GM10248 (cell line): ENCODE results near the gene SOX5.

Source experiments
- CTCF ChIA-PET: fragments of 300-600 bp; sonication (Branson Sonifier 250); formaldehyde crosslinking; extraction: SDS; loops from one replicate; lab custom pipeline; 2021; ENCODE audit warnings: antibody characterized with exemption; lab: Yijun Ruan, JAX
- POLR2A ChIA-PET: fragments of 350-650 bp; sonication (Branson Sonifier 250); formaldehyde crosslinking; extraction: SDS; loops from one replicate; lab custom pipeline; 2020; ENCODE audit warnings: antibody characterized with exemption; lab: Yijun Ruan, JAX
- DNase-seq: peaks from one replicate; pipeline ENCODE4 v3.0.0; 2012; ENCODE audit errors: extremely low spot score
- CTCF ChIP-seq: IDR thresholded peaks from 2 replicates; pipeline ENCODE4 v1.5.1; 2012; ENCODE audit warnings: mild to moderate bottlenecking, low read depth; ENCODE audit errors: extremely low read depth, missing control alignments, control extremely low read depth

SOX5 gene

GRCh38 chr12:23803540-23803939 is 145.9 kb downstream of the SOX5 start:
- TF ChIP-seq CTCF = no peak
- ChIA-PET POLR2A (no interaction called here), CTCF (no interaction called here)
- no peak for DNase-seq

GRCh38 chr12:23795494-23795893 is 154.0 kb downstream of the SOX5 start:
- POLR2A ChIA-PET = no interaction called here
- no peak for DNase-seq
- CTCF ChIA-PET = no interaction called here
- no peak for TF ChIP-seq CTCF

- no peak for TF ChIP-seq CTCF
- ChIA-PET POLR2A (no interaction called here), CTCF (no interaction called here)
- DNase-seq = no peak
Measured at GRCh38 chr12:23781118-23781517, 168.4 kb downstream of the SOX5 start.

GRCh38 chr12:23775208-23775607 is 174.3 kb downstream of the SOX5 start:
- POLR2A ChIA-PET = no interaction called here
- no peak for DNase-seq
- CTCF ChIA-PET = no interaction called here
- no peak for TF ChIP-seq CTCF

- ChIA-PET CTCF (interaction anchor here (1.2 kb wide), 1 partner anchor 32 kb away, joined by 3 read pairs; no protein-coding TSS in a partner anchor), POLR2A (no interaction called here)
- no peak for DNase-seq
- TF ChIP-seq CTCF = no peak
Measured at GRCh38 chr12:23771240-23771949, 178.1 kb downstream of the SOX5 start.

GRCh38 chr12:23770202-23770938 is 179.1 kb downstream of the SOX5 start:
- ChIA-PET CTCF (interaction anchor here (1.9 kb wide), 1 partner anchor 9 kb away, joined by 9 read pairs; no protein-coding TSS in a partner anchor), POLR2A (no interaction called here)
- no peak for DNase-seq
- no peak for TF ChIP-seq CTCF
